ENCODE results near the gene CDC25A.

DNA sequence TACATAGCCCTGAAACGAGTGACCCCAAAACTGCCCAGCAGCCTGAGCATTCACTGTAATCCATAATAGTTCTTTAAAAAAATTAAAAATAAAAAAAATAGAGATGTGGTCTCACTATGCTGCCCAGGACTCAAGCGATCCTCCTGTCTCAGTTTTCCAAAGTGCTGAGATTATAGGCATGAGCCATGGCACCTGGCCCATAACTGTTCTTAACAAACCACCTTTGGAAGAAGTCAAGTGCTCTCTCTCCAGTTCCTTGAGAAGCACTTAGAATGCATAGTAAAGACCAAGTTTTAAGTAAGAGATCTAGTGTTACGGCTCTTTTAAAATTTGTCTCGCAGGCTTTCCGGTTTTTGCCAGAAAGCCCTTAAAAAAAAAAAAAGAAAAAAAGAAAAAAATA lies 8.2 kb downstream of the CDC25A start:
- TF ChIP-seq CTCF (IDR thresholded peaks at IDR 0.05) (no peak), POLR2A (IDR thresholded peaks at IDR 0.05) (no peak)

All from esophagus squamous epithelium (tissue), 4 donors.